ENCODE data around the gene DSCAM. TPM values are rescaled to one million over a fixed set of nuclear protein-coding genes. Genes with fewer than 3 reads are reported as not detected.

The DSCAM gene
- total and polyA plus RNA-seq, 2 donors (not counting 1 experiment from before 2014, with no cell fraction given), result not detected

GRCh38 chr21:40803101-40803500 is 43.9 kb downstream of the DSCAM start:
- H3K36me3 ChIP-seq (replicated peaks in 1 of 2; ENCODE audit: control extremely low read depth in 1 of 2, control insufficient read depth in 1 of 2, extremely low read depth in 1 of 2, insufficient read depth in 2 of 2, low read length in 1 of 2), result no peaks in the 10 kb centered on the region
- no peak overlapping the region for H3K4me3 ChIP-seq (ENCODE audit: control extremely low read depth in 1 of 5, extremely low read depth in 1 of 5, insufficient read depth in 1 of 5, low read depth in 2 of 5, low read length in 4 of 5)
- Mint-ChIP-seq H3K27ac (no peak overlapping the region), H3K4me1 (no peaks in the 10 kb centered on the region), H3K27me3 (no peaks in the 10 kb centered on the region), H3K4me3 (no peak overlapping the region), H3K9me3 (ENCODE audit: insufficient read depth) (peaks cover 18% of the 10 kb centered on the region)
- H4K20me1 ChIP-seq (ENCODE audit: control insufficient read depth, insufficient read depth, low read length, poor library complexity, severe bottlenecking), result no peaks in the 10 kb centered on the region
- H2AFZ ChIP-seq (ENCODE audit: insufficient read depth, low read depth, low read length, poor library complexity, severe bottlenecking), result no peak overlapping the region
- no peaks in the 10 kb centered on the region for H3K4me1 ChIP-seq (ENCODE audit: control insufficient read depth in 2 of 2, insufficient read depth in 2 of 2, low read length in 2 of 2)
- H3K79me2 ChIP-seq (ENCODE audit: control insufficient read depth, insufficient read depth, low read length), result no peaks in the 10 kb centered on the region
- peaks cover 5 to 17% (median 11%) of the 10 kb centered on the region in 3 donors for H3K9me3 ChIP-seq (ENCODE audit: control extremely low read depth in 1 of 3, control insufficient read depth in 2 of 3, insufficient read depth in 1 of 3, low read length in 2 of 3)
- no peak overlapping the region for H3K27ac ChIP-seq (ENCODE audit: low read length in 2 of 2)
- H3K9ac ChIP-seq (ENCODE audit: low read length), result no peak overlapping the region
- H3K4me2 ChIP-seq (replicated peaks; ENCODE audit: low read depth, low read length, poor library complexity, severe bottlenecking), result no peak overlapping the region
- intact Hi-C loops (cut with micrococcal nuclease), result no loop called here
- ChIA-PET POLR2A (no interaction called here), CTCF (no interaction called here)
- WGBS (ENCODE audit: insufficient coverage), result 70% methylated on average over 2 of the region's 3 CpGs
- no peak for TF ChIP-seq EZH2 (IDR thresholded peaks at IDR 0.05; ENCODE audit: borderline replicate concordance, insufficient read depth, low read depth, low read length, poor library complexity, severe bottlenecking)
- TF ChIP-seq CTCF (IDR thresholded peaks at IDR 0.05), result no peak
- no peaks in the 10 kb centered on the region for H3K27me3 ChIP-seq (replicated peaks in 1 of 4; ENCODE audit: control extremely low read depth in 1 of 4, control insufficient read depth in 3 of 4, insufficient read depth in 4 of 4, low read length in 3 of 4)
- no peak for ATAC-seq (ENCODE audit: low read depth)
- no peak for DNase-seq

GRCh38 chr21:40800126-40800525 is 46.8 kb downstream of the DSCAM start:
- no peak overlapping the region for H3K4me3 ChIP-seq (ENCODE audit: control extremely low read depth in 1 of 5, extremely low read depth in 1 of 5, insufficient read depth in 1 of 5, low read depth in 2 of 5, low read length in 4 of 5)
- H3K4me2 ChIP-seq (replicated peaks; ENCODE audit: low read depth, low read length, poor library complexity, severe bottlenecking), result no peak overlapping the region
- ChIA-PET CTCF (no interaction called here), POLR2A (no interaction called here)
- no peaks in the 10 kb centered on the region for H3K4me1 ChIP-seq (ENCODE audit: control insufficient read depth in 2 of 2, insufficient read depth in 2 of 2, low read length in 2 of 2)
- ATAC-seq (ENCODE audit: low read depth) (no peak), DNase-seq (no peak)
- H3K36me3 ChIP-seq (replicated peaks in 1 of 2; ENCODE audit: control extremely low read depth in 1 of 2, control insufficient read depth in 1 of 2, extremely low read depth in 1 of 2, insufficient read depth in 2 of 2, low read length in 1 of 2), result no peaks in the 10 kb centered on the region
- WGBS (ENCODE audit: insufficient coverage), result 50% methylated on average over 1 of the region's 1 CpG
- H3K4me3 Mint-ChIP-seq, result no peak overlapping the region
- TF ChIP-seq EZH2 (IDR thresholded peaks at IDR 0.05; ENCODE audit: borderline replicate concordance, insufficient read depth, low read depth, low read length, poor library complexity, severe bottlenecking) (no peak), CTCF (IDR thresholded peaks at IDR 0.05) (no peak)
- no peaks in the 10 kb centered on the region for H3K4me1 Mint-ChIP-seq
- no peak overlapping the region for H3K27ac Mint-ChIP-seq
- no peaks in the 10 kb centered on the region for H3K27me3 Mint-ChIP-seq
- peaks cover 15% of the 10 kb centered on the region for H3K9me3 Mint-ChIP-seq (ENCODE audit: insufficient read depth)
- H3K9me3 ChIP-seq (ENCODE audit: control extremely low read depth in 1 of 3, control insufficient read depth in 2 of 3, insufficient read depth in 1 of 3, low read length in 2 of 3), result peaks cover 5 to 17% (median 11%) of the 10 kb centered on the region in 3 donors
- no peaks in the 10 kb centered on the region for H4K20me1 ChIP-seq (ENCODE audit: control insufficient read depth, insufficient read depth, low read length, poor library complexity, severe bottlenecking)
- no peaks in the 10 kb centered on the region for H3K79me2 ChIP-seq (ENCODE audit: control insufficient read depth, insufficient read depth, low read length)
- H3K27ac ChIP-seq (ENCODE audit: low read length in 2 of 2), result no peak overlapping the region
- H3K27me3 ChIP-seq (replicated peaks in 1 of 4; ENCODE audit: control extremely low read depth in 1 of 4, control insufficient read depth in 3 of 4, insufficient read depth in 4 of 4, low read length in 3 of 4), result no peaks in the 10 kb centered on the region
- no peak overlapping the region for H2AFZ ChIP-seq (ENCODE audit: insufficient read depth, low read depth, low read length, poor library complexity, severe bottlenecking)
- H3K9ac ChIP-seq (ENCODE audit: low read length), result no peak overlapping the region
- intact Hi-C loops (cut with micrococcal nuclease), result no loop called here
